Stimulated activated CD8-positive, alpha-beta memory T cell treated with anti-CD3 and anti-CD28 coated beads, Interleukin-15, amount 100 ng/mL, for 1 hour (primary cell): ENCODE measurements around the gene PLA2G4F.

Experiments used
- DNase-seq: peaks from one replicate; pipeline ENCODE4 v3.0.0-alpha.2; 2020; ENCODE audit warnings: low read depth

The PLA2G4F gene

GRCh38 chr15:42131826-42132806 is 24.3 kb downstream of the PLA2G4F start:
- no peak for DNase-seq

- DNase-seq, result no peak
These were observed 25.4 kb downstream of the PLA2G4F start for GRCh38 chr15:42131006-42131405.

- DNase-seq, result no peak
These were observed 26.0 kb downstream of the PLA2G4F start for GRCh38 chr15:42130246-42130986.

GRCh38 chr15:42129364-42129763 is 27.1 kb downstream of the PLA2G4F start:
- no peak for DNase-seq

- no peak for DNase-seq
These were observed 28.0 kb downstream of the PLA2G4F start for GRCh38 chr15:42128476-42128875.

- no peak for DNase-seq
These were observed 32.9 kb downstream of the PLA2G4F start for GRCh38 chr15:42123546-42123945.

GRCh38 chr15:42121682-42122081 is 34.8 kb downstream of the PLA2G4F start:
- DNase-seq, result no peak

- no peak for DNase-seq
These were observed 35.4 kb downstream of the PLA2G4F start for GRCh38 chr15:42121021-42121420.

- no peak for DNase-seq
These were observed 36.2 kb downstream of the PLA2G4F start for GRCh38 chr15:42120285-42120684.

GRCh38 chr15:42119446-42119760 is 37.0 kb downstream of the PLA2G4F start:
- DNase-seq, result no peak

- no peak for DNase-seq
These were observed 37.6 kb downstream of the PLA2G4F start for GRCh38 chr15:42118650-42119445.

- no peak for DNase-seq
These were observed 44.5 kb downstream of the PLA2G4F start for GRCh38 chr15:42111924-42112323.

- DNase-seq, result no peak
These were observed 46.1 kb downstream of the PLA2G4F start for GRCh38 chr15:42110367-42110766.

GRCh38 chr15:42108806-42109205 is 47.6 kb downstream of the PLA2G4F start:
- no peak for DNase-seq

- DNase-seq, result no peak
These were observed 48.2 kb downstream of the PLA2G4F start for GRCh38 chr15:42108189-42108588.

- no peak for DNase-seq
These were observed 49.0 kb downstream of the PLA2G4F start for GRCh38 chr15:42107473-42107872.

- no peak for DNase-seq
These were observed 50.1 kb downstream of the PLA2G4F start for GRCh38 chr15:42106288-42106687.

- no peak for DNase-seq
These were observed 52.1 kb downstream of the PLA2G4F start for GRCh38 chr15:42104095-42104891.

GRCh38 chr15:42102646-42103235 is 53.7 kb downstream of the PLA2G4F start:
- DNase-seq, result no peak

- no peak for DNase-seq
These were observed 54.6 kb downstream of the PLA2G4F start for GRCh38 chr15:42101861-42102260.
